Stimulated activated CD8-positive, alpha-beta memory T cell treated with anti-CD3 and anti-CD28 coated beads, Interleukin-2, amount 100 ng/mL, for 48 hours (primary cell): ENCODE measurements around the gene AP3M1.
"Not testable (repeated sequence)": the region's sequence is repeated elsewhere in the genome, so short reads cannot be mapped to it uniquely, and the experiment has no call there.

Experiments
- DNase-seq, 2 donors: peaks; one replicate each; pipeline ENCODE4 v3.0.0-alpha.2; 2020; ENCODE audit warnings: low read depth in 2 of 2

AP3M1 gene

GRCh38 chr10:74163319-74164068 lies 12.9 kb upstream of the AP3M1 start:
- DNase-seq: no peak

GRCh38 chr10:74160013-74160412 lies 9.4 kb upstream of the AP3M1 start:
- DNase-seq: no peak

GRCh38 chr10:74156919-74157289 lies 6.3 kb upstream of the AP3M1 start:
- no peak for DNase-seq

GRCh38 chr10:74153676-74154075 lies 3.0 kb upstream of the AP3M1 start:
- no peak for DNase-seq

GRCh38 chr10:74153123-74153522 lies 2.5 kb upstream of the AP3M1 start:
- DNase-seq: no peak

- no peak for DNase-seq
Measured at GRCh38 chr10:74151879-74152722, 1.5 kb upstream of the AP3M1 start.

GRCh38 chr10:74150990-74151878 lies 606 bp upstream of the AP3M1 start, which contains the start of gene ADK:
Gene ADK (plus strand): TSS chr10:74151221. CDS start chr10:74151279, 58 bp downstream.
- DNase-seq: peak; percentile 100

GRCh38 chr10:74146980-74147379 lies 3.6 kb downstream of the AP3M1 start:
- DNase-seq: not testable (repeated sequence)

- no peak for DNase-seq
Measured at GRCh38 chr10:74145133-74145532, 5.5 kb downstream of the AP3M1 start.

GRCh38 chr10:74140553-74140952 lies 10.1 kb downstream of the AP3M1 start:
- DNase-seq: no peak

GRCh38 chr10:74139981-74140380 lies 10.6 kb downstream of the AP3M1 start:
- no peak for DNase-seq

- DNase-seq: not testable (repeated sequence)
Measured at GRCh38 chr10:74138596-74138995, 12.0 kb downstream of the AP3M1 start.

GRCh38 chr10:74137992-74138391 lies 12.6 kb downstream of the AP3M1 start:
- DNase-seq: no peak

- no peak for DNase-seq
Measured at GRCh38 chr10:74135452-74135851, 15.2 kb downstream of the AP3M1 start.

- no peak for DNase-seq
Measured at GRCh38 chr10:74133923-74134820, 16.5 kb downstream of the AP3M1 start.

GRCh38 chr10:74123081-74123480 lies 27.5 kb downstream of the AP3M1 start:
- no peak for DNase-seq

GRCh38 chr10:74122060-74122459 lies 28.6 kb downstream of the AP3M1 start:
- DNase-seq: no peak

GRCh38 chr10:74121368-74121767 lies 29.3 kb downstream of the AP3M1 start:
- no peak for DNase-seq

GRCh38 chr10:74120911-74121310 lies 29.7 kb downstream of the AP3M1 start:
- DNase-seq: no peak

- DNase-seq: no peak
Measured at GRCh38 chr10:74118804-74119203, 31.8 kb downstream of the AP3M1 start.

- no peak for DNase-seq
Measured at GRCh38 chr10:74117738-74118137, 32.9 kb downstream of the AP3M1 start.
